ENCODE measurements around the gene IMP4.
A peak's percentile ranks its signal among the peaks of the same experiment; 100 is the strongest.

Gene IMP4

GRCh38 chr2:130339885-130340745 is 2.6 kb upstream of the IMP4 start:
- H3K27me3 ChIP-seq (ENCODE audit: insufficient read depth, low read length) = no peaks in the 10 kb centered on the region
- H3K4me1 ChIP-seq (ENCODE audit: insufficient read depth, low read length) = peaks cover 13% of the 10 kb centered on the region
- peaks cover 3% of the 10 kb centered on the region for H3K9me3 ChIP-seq (ENCODE audit: low read length)
- no peak overlapping the region for H3K4me3 ChIP-seq (ENCODE audit: low read length)
- H2AFZ ChIP-seq (ENCODE audit: low read depth, low read length) = no peak overlapping the region
- peaks cover 19% of the 10 kb centered on the region for H3K36me3 ChIP-seq (ENCODE audit: insufficient read depth, low read length)

GRCh38 chr2:130341562-130342019 is 1.1 kb upstream of the IMP4 start:
- no peaks in the 10 kb centered on the region for H3K9me3 ChIP-seq (ENCODE audit: low read length)
- H3K27me3 ChIP-seq (ENCODE audit: insufficient read depth, low read length) = no peaks in the 10 kb centered on the region
- peaks cover 13% of the 10 kb centered on the region for H3K4me1 ChIP-seq (ENCODE audit: insufficient read depth, low read length)
- peak overlapping the region; percentile 78 for H3K4me3 ChIP-seq (ENCODE audit: low read length)
- peak overlapping the region; percentile 76 for H2AFZ ChIP-seq (ENCODE audit: low read depth, low read length)
- peaks cover 34% of the 10 kb centered on the region for H3K36me3 ChIP-seq (ENCODE audit: insufficient read depth, low read length)

- H3K9me3 ChIP-seq (ENCODE audit: low read length) = no peaks in the 10 kb centered on the region
- peak overlapping the region; percentile 76 for H2AFZ ChIP-seq (ENCODE audit: low read depth, low read length)
- H3K4me1 ChIP-seq (ENCODE audit: insufficient read depth, low read length) = peaks cover 13% of the 10 kb centered on the region
- no peaks in the 10 kb centered on the region for H3K27me3 ChIP-seq (ENCODE audit: insufficient read depth, low read length)
- peak overlapping the region; percentile 78 for H3K4me3 ChIP-seq (ENCODE audit: low read length)
- peaks cover 39% of the 10 kb centered on the region for H3K36me3 ChIP-seq (ENCODE audit: insufficient read depth, low read length)
Observed at GRCh38 chr2:130342020-130342532, 621 bp upstream of the IMP4 start.

GRCh38 chr2:130344578-130344977 is 1.9 kb downstream of the IMP4 start:
- H2AFZ ChIP-seq (ENCODE audit: low read depth, low read length) = no peak overlapping the region
- H3K36me3 ChIP-seq (ENCODE audit: insufficient read depth, low read length) = peaks cover 46% of the 10 kb centered on the region
- H3K4me1 ChIP-seq (ENCODE audit: insufficient read depth, low read length) = peaks cover 8% of the 10 kb centered on the region

GRCh38 chr2:130345091-130345490 is 2.4 kb downstream of the IMP4 start:
- H3K27me3 ChIP-seq (ENCODE audit: insufficient read depth, low read length) = no peaks in the 10 kb centered on the region
- no peaks in the 10 kb centered on the region for H3K9me3 ChIP-seq (ENCODE audit: low read length)
- peaks cover 8% of the 10 kb centered on the region for H3K4me1 ChIP-seq (ENCODE audit: insufficient read depth, low read length)
- no peak overlapping the region for H2AFZ ChIP-seq (ENCODE audit: low read depth, low read length)
- peaks cover 46% of the 10 kb centered on the region for H3K36me3 ChIP-seq (ENCODE audit: insufficient read depth, low read length)
- H3K4me3 ChIP-seq (ENCODE audit: low read length) = no peak overlapping the region

More at GRCh38 chr2:130344578-130344977, 1.9 kb downstream of the IMP4 start:
- Histone ChIP-seq H3K9me3 (ENCODE audit: low read length) (no peaks in the 10 kb centered on the region), H3K27me3 (ENCODE audit: insufficient read depth, low read length) (no peaks in the 10 kb centered on the region), H3K4me3 (ENCODE audit: low read length) (no peak overlapping the region)

- no peak overlapping the region for H2AFZ ChIP-seq (ENCODE audit: low read depth, low read length)
- H3K4me1 ChIP-seq (ENCODE audit: insufficient read depth, low read length) = peaks cover 8% of the 10 kb centered on the region
- peaks cover 44% of the 10 kb centered on the region for H3K36me3 ChIP-seq (ENCODE audit: insufficient read depth, low read length)
- H3K9me3 ChIP-seq (ENCODE audit: low read length) = no peaks in the 10 kb centered on the region
- H3K4me3 ChIP-seq (ENCODE audit: low read length) = no peak overlapping the region
- no peaks in the 10 kb centered on the region for H3K27me3 ChIP-seq (ENCODE audit: insufficient read depth, low read length)
Observed at GRCh38 chr2:130345611-130346010, 2.9 kb downstream of the IMP4 start.

GRCh38 chr2:130346041-130346740 is 3.5 kb downstream of the IMP4 start:
- peaks cover 7% of the 10 kb centered on the region for H3K4me1 ChIP-seq (ENCODE audit: insufficient read depth, low read length)
- peaks cover 42% of the 10 kb centered on the region for H3K36me3 ChIP-seq (ENCODE audit: insufficient read depth, low read length)
- no peak overlapping the region for H2AFZ ChIP-seq (ENCODE audit: low read depth, low read length)
- H3K9me3 ChIP-seq (ENCODE audit: low read length) = no peaks in the 10 kb centered on the region
- H3K27me3 ChIP-seq (ENCODE audit: insufficient read depth, low read length) = no peaks in the 10 kb centered on the region
- H3K4me3 ChIP-seq (ENCODE audit: low read length) = no peak overlapping the region

GRCh38 chr2:130346741-130347066 is 4.0 kb downstream of the IMP4 start:
- H3K4me3 ChIP-seq (ENCODE audit: low read length) = no peak overlapping the region
- no peaks in the 10 kb centered on the region for H3K9me3 ChIP-seq (ENCODE audit: low read length)
- H3K4me1 ChIP-seq (ENCODE audit: insufficient read depth, low read length) = peaks cover 8% of the 10 kb centered on the region
- H3K36me3 ChIP-seq (ENCODE audit: insufficient read depth, low read length) = peaks cover 42% of the 10 kb centered on the region
- H3K27me3 ChIP-seq (ENCODE audit: insufficient read depth, low read length) = no peaks in the 10 kb centered on the region
- H2AFZ ChIP-seq (ENCODE audit: low read depth, low read length) = no peak overlapping the region

- Histone ChIP-seq H3K4me1 (ENCODE audit: insufficient read depth, low read length) (peaks cover 15% of the 10 kb centered on the region), H3K36me3 (ENCODE audit: insufficient read depth, low read length) (peaks cover 42% of the 10 kb centered on the region), H3K27me3 (ENCODE audit: insufficient read depth, low read length) (no peaks in the 10 kb centered on the region), H2AFZ (ENCODE audit: low read depth, low read length) (no peak overlapping the region), H3K4me3 (ENCODE audit: low read length) (no peak overlapping the region), H3K9me3 (ENCODE audit: low read length) (no peaks in the 10 kb centered on the region)
Observed at GRCh38 chr2:130347220-130347925, 4.7 kb downstream of the IMP4 start.

- peaks cover 22% of the 10 kb centered on the region for H3K4me1 ChIP-seq (ENCODE audit: insufficient read depth, low read length)
- H3K36me3 ChIP-seq (ENCODE audit: insufficient read depth, low read length) = peaks cover 42% of the 10 kb centered on the region
- H3K9me3 ChIP-seq (ENCODE audit: low read length) = no peaks in the 10 kb centered on the region
- no peaks in the 10 kb centered on the region for H3K27me3 ChIP-seq (ENCODE audit: insufficient read depth, low read length)
- H2AFZ ChIP-seq (ENCODE audit: low read depth, low read length) = no peak overlapping the region
- no peak overlapping the region for H3K4me3 ChIP-seq (ENCODE audit: low read length)
Observed at GRCh38 chr2:130349174-130349573, 6.5 kb downstream of the IMP4 start.

GRCh38 chr2:130351711-130352110 is 9.0 kb downstream of the IMP4 start:
- Histone ChIP-seq H3K27me3 (ENCODE audit: insufficient read depth, low read length) (no peaks in the 10 kb centered on the region), H2AFZ (ENCODE audit: low read depth, low read length) (peak overlapping the region; percentile 6), H3K9me3 (ENCODE audit: low read length) (no peaks in the 10 kb centered on the region), H3K4me3 (ENCODE audit: low read length) (peak overlapping the region; percentile 39), H3K36me3 (ENCODE audit: insufficient read depth, low read length) (peaks cover 18% of the 10 kb centered on the region), H3K4me1 (ENCODE audit: insufficient read depth, low read length) (peaks cover 31% of the 10 kb centered on the region)

- Histone ChIP-seq H3K36me3 (ENCODE audit: insufficient read depth, low read length) (peaks cover 12% of the 10 kb centered on the region), H3K27me3 (ENCODE audit: insufficient read depth, low read length) (no peaks in the 10 kb centered on the region), H3K4me3 (ENCODE audit: low read length) (peak overlapping the region; percentile 39), H3K4me1 (ENCODE audit: insufficient read depth, low read length) (peaks cover 31% of the 10 kb centered on the region), H3K9me3 (ENCODE audit: low read length) (no peaks in the 10 kb centered on the region), H2AFZ (ENCODE audit: low read depth, low read length) (peak overlapping the region; percentile 6)
Observed at GRCh38 chr2:130352237-130352636, 9.5 kb downstream of the IMP4 start.
